ENCODE results near the gene UBE2D2. TPM values are rescaled to one million over a fixed set of nuclear protein-coding genes. Genes with fewer than 3 reads are reported as not detected.
A peak's percentile ranks its signal among the peaks of the same experiment; 100 is the strongest.

The UBE2D2 gene
- total and polyA plus RNA-seq, 2 of the 13 experiments (the other 11 are each of a cell fraction or from before 2014, with no cell fraction given) = 79.1 to 109 TPM

GRCh38 chr5:139669662-139670368 lies 108.7 kb downstream of the UBE2D2 start (continued):
- TF ChIP-seq ZBTB4 (CRISPR knock-in tag; IDR thresholded peaks at IDR 0.05; ENCODE audit: borderline replicate concordance) (no peak), U2AF1 (optimal IDR thresholded peaks at IDR 0.05; ENCODE audit: low read depth, low read length) (no peak), ZZZ3 (CRISPR knock-in tag; IDR thresholded peaks at IDR 0.05; ENCODE audit: borderline replicate concordance) (no peak), TARDBP (CRISPR knock-in tag; IDR thresholded peaks at IDR 0.05) (no peak; the same call in 1 of the 2 replicates), KDM2A (CRISPR knock-in tag; IDR thresholded peaks at IDR 0.05; ENCODE audit: borderline replicate concordance, low read depth) (peak; percentile 18; the same call in 1 of the 2 replicates), ZNF580 (CRISPR knock-in tag; IDR thresholded peaks at IDR 0.05; ENCODE audit: borderline replicate concordance, low read depth) (0 out of 2 replicates have a peak, but pooled peaks have one; percentile 29), ATF5 (CRISPR knock-in tag; IDR thresholded peaks at IDR 0.05; ENCODE audit: low read depth) (no peak), MXD1 (CRISPR knock-in tag; IDR thresholded peaks at IDR 0.05) (0 out of 2 replicates have a peak, but pooled peaks have one; percentile 34), MED1 (CRISPR knock-in tag; IDR thresholded peaks at IDR 0.05) (peak; percentile 59), TFE3 (CRISPR knock-in tag; IDR thresholded peaks at IDR 0.05) (0 out of 2 replicates have a peak, but pooled peaks have one; percentile 15), ZC3H13 (CRISPR knock-in tag; IDR thresholded peaks at IDR 0.05) (0 out of 2 replicates have a peak, but pooled peaks have one; percentile 4), ATF7-NPFF (CRISPR knock-in tag; IDR thresholded peaks at IDR 0.05; ENCODE audit: low read depth) (0 out of 2 replicates have a peak, but pooled peaks have one; percentile 61), SP5 (CRISPR knock-in tag; IDR thresholded peaks at IDR 0.05; ENCODE audit: borderline replicate concordance, low read depth) (peak; percentile 46; the same call in 1 of the 2 replicates), STAG1 (CRISPR knock-in tag; IDR thresholded peaks at IDR 0.05) (peak; percentile 9; the same call in 1 of the 2 replicates), ZNF556 (CRISPR knock-in tag; IDR thresholded peaks at IDR 0.05; ENCODE audit: borderline replicate concordance) (peak; percentile 60; the same call in 1 of the 2 replicates), ARID5B (CRISPR knock-in tag; IDR thresholded peaks at IDR 0.05) (peak; percentile 60), ZSCAN21 (CRISPR knock-in tag; IDR thresholded peaks at IDR 0.05; ENCODE audit: borderline replicate concordance) (no peak; the same call in 1 of the 2 replicates)
